SK-N-SH treated with all-trans-retinoic acid at 6 μM for 48 hours (cell line): Measurements from ENCODE around the gene ATPAF2.

Experiments used
- CREB5 ChIP-seq: fragments of 250-450 bp; sonication (Bioruptor Pico); IDR thresholded peaks from 2 replicates; pipeline ENCODE4 v1.5.1; 2020; ENCODE audit warnings: low read depth, mild to moderate bottlenecking, moderate library complexity
- PATZ1 ChIP-seq: fragments of 250-450 bp; sonication (Bioruptor Pico); IDR thresholded peaks from 2 replicates; pipeline ENCODE4 v1.8.0; 2020; ENCODE audit warnings: mild to moderate bottlenecking, moderate library complexity, borderline replicate concordance
- TCF4 ChIP-seq: fragments of 250-450 bp; sonication (Bioruptor Pico); IDR thresholded peaks from 2 replicates; pipeline ENCODE4 v1.8.0; 2021; ENCODE audit warnings: mild to moderate bottlenecking, moderate library complexity, borderline replicate concordance
- ZNF565 ChIP-seq: fragments of 450-650 bp; formaldehyde crosslinking; conservative IDR thresholded peaks from 2 replicates; pipeline ENCODE4 v1.5.0; 2020; ENCODE audit warnings: low read depth, mild to moderate bottlenecking, moderate library complexity
- ZNF70 ChIP-seq: fragments of 450-650 bp; formaldehyde crosslinking; IDR thresholded peaks from 2 replicates; pipeline ENCODE4 v1.5.0; 2020; ENCODE audit warnings: mild to moderate bottlenecking, moderate library complexity

- TF ChIP-seq CREB5 (CRISPR knock-in tag) (no peak), PATZ1 (CRISPR knock-in tag) (no peak), TCF4 (CRISPR knock-in tag) (no peak), ZNF70 (no peak), ZNF565 (CRISPR knock-in tag) (no peak)
These were observed 30.3 kb downstream of the ATPAF2 start for GRCh38 chr17:18008496-18009268.
